Natural killer cell (primary cell): ENCODE data around the gene MTERF4. TPM values are rescaled to one million over a fixed set of nuclear protein-coding genes. Genes with fewer than 3 reads are reported as not detected.

Source experiments
- ATAC-seq, 3 donors: fragments of 150-1000 bp in 2 of 3; fragments of 200-7000 bp in 1 of 3; cut with Tn5 transposase; 1 replicate in 1 of 3; 2 replicates in 2 of 3; pipeline ENCODE4 v1.10.0; 2021; ENCODE audit warnings: mild to moderate bottlenecking in 2 of 3, moderate library complexity in 2 of 3
- DNase-seq, 2 donors: peaks; one replicate each; pipeline versions ENCODE4 v3.0.0 to v3.0.0-alpha.2; 2013 to 2021; ENCODE audit warnings: mixed read lengths in 1 of 2
- H3K27ac ChIP-seq: one replicate; pipeline ENCODE4 v1.5.1; 2013; ENCODE audit warnings: mild to moderate bottlenecking, low read length
- H3K27me3 ChIP-seq: one replicate; pipeline ENCODE4 v1.6.1; 2013; ENCODE audit warnings: low read length; ENCODE audit not compliant: control insufficient read depth, insufficient read depth
- H3K36me3 ChIP-seq: one replicate; pipeline ENCODE4 v1.6.1; 2013; ENCODE audit warnings: low read length; ENCODE audit not compliant: control insufficient read depth, insufficient read depth
- H3K4me1 ChIP-seq: one replicate; pipeline ENCODE4 v1.6.1; 2013; ENCODE audit warnings: low read length; ENCODE audit not compliant: control insufficient read depth, insufficient read depth
- H3K4me3 ChIP-seq: one replicate; pipeline ENCODE4 v1.5.1; 2013; ENCODE audit warnings: low read length
- H3K9me3 ChIP-seq: one replicate; pipeline ENCODE4 v1.6.1; 2013; ENCODE audit warnings: low read length; ENCODE audit not compliant: control insufficient read depth, insufficient read depth
- H3K27ac Mint-ChIP-seq, 2 donors: one replicate each; pipeline ENCODE4 v1.8.0; 2022; ENCODE audit warnings: mild to moderate bottlenecking in 2 of 2, mixed read lengths in 2 of 2, moderate library complexity in 1 of 2
- H3K27me3 Mint-ChIP-seq, 2 donors: one replicate each; pipeline ENCODE4 v1.8.0; 2022; ENCODE audit warnings: low read depth in 2 of 2, mixed read lengths in 2 of 2
- H3K36me3 Mint-ChIP-seq: one replicate; pipeline ENCODE4 v1.8.0; 2022; ENCODE audit warnings: mixed read lengths
- H3K4me1 Mint-ChIP-seq, 2 donors: one replicate each; pipeline ENCODE4 v1.8.0; 2022; ENCODE audit warnings: mixed read lengths in 2 of 2
- H3K4me3 Mint-ChIP-seq: one replicate; pipeline ENCODE4 v1.8.0; 2022; ENCODE audit warnings: mild to moderate bottlenecking, moderate library complexity, mixed read lengths
- H3K9me3 Mint-ChIP-seq, 2 donors: one replicate each; pipeline ENCODE4 v1.8.0; 2022; ENCODE audit warnings: mixed read lengths in 2 of 2
- CTCF ChIP-seq: fragments of 200-600 bp; IDR thresholded peaks from one replicate; pipeline ENCODE4 v1.8.0; 2022; ENCODE audit warnings: antibody characterized with exemption
- WGBS: methylation state at CpG from one replicate; pipeline ENCODE4 v1.1.7; 2013; ENCODE audit warnings: missing lambda C conversion rate; ENCODE audit not compliant: insufficient coverage; 5-methylcytosine and 5-hydroxymethylcytosine counted together
- intact Hi-C: fragments of 100-400 bp; cut with micrococcal nuclease; formaldehyde crosslinking; loops from one replicate; pipeline ENCODE4 v1.14.2; 2022
- total RNA-seq, 4 donors: library from RNA; stranded (reverse); fragments of 120-200 nt in 1 of 4; gene quantifications; one replicate each; pipeline versions ENCODE4 v1.2.3 to v1.2.4, GENCODE V29; 2013 to 2022

The MTERF4 gene
- total RNA-seq = 10 to 100 TPM; 38.9 to 45.5 (median 39.2) TPM
- 58.6 TPM for total RNA-seq (2013)

GRCh38 chr2:241102239-241102803 lies at the start of gene MTERF4:
MTERF4 (minus strand) TSS chr2:241102287; CDS start chr2:241102273, 14 bp downstream.
- peak; percentile 96 to 97 (median 96) for ATAC-seq
- H3K36me3 Mint-ChIP-seq = no peaks in the 10 kb centered on the region
- peak within 1 kb of the TSS; percentile 96 for H3K4me3 Mint-ChIP-seq

GRCh38 chr2:241150660-241151530 lies 48.8 kb upstream of the MTERF4 start:
- H3K9me3 Mint-ChIP-seq = no peaks in the 10 kb centered on the region
- intact Hi-C loops = loop anchor here (1.0 kb wide), 1 partner anchor 49 kb away; the partner anchor contains the start of gene MTERF4
- Histone ChIP-seq H3K36me3 (peaks cover 6% of the 10 kb centered on the region), H3K9me3 (no peaks in the 10 kb centered on the region), H3K27ac (no peak overlapping the region), H3K27me3 (no peaks in the 10 kb centered on the region), H3K4me1 (peaks cover 14% of the 10 kb centered on the region), H3K4me3 (peak overlapping the region; percentile 78)
- peak in 1 of 2 donors; percentile 21 for DNase-seq
- no peaks in the 10 kb centered on the region for H3K27me3 Mint-ChIP-seq
- H3K36me3 Mint-ChIP-seq = no peaks in the 10 kb centered on the region
- 15% methylated on average over 37 of the region's 37 CpGs for WGBS
- H3K27ac Mint-ChIP-seq = peak overlapping the region; percentile 89 to 90
- H3K4me1 Mint-ChIP-seq = peaks cover 34 to 42% of the 10 kb centered on the region in 2 donors
- no peak for ATAC-seq
- no peak for TF ChIP-seq CTCF
- H3K4me3 Mint-ChIP-seq = peak overlapping the region; percentile 95

More at GRCh38 chr2:241102239-241102803, at the start of gene MTERF4:
- Histone ChIP-seq H3K27me3 (no peaks in the 10 kb centered on the region), H3K4me1 (peaks cover 18% of the 10 kb centered on the region), H3K9me3 (no peaks in the 10 kb centered on the region), H3K36me3 (peaks cover 22% of the 10 kb centered on the region), H3K4me3 (peak within 1 kb of the TSS; percentile 73), H3K27ac (peak within 1 kb of the TSS; percentile 85)
- Mint-ChIP-seq H3K27ac (peak within 1 kb of the TSS; percentile 90 to 93), H3K27me3 (no peaks in the 10 kb centered on the region), H3K4me1 (peaks cover 17 to 42% of the 10 kb centered on the region in 2 donors), H3K9me3 (no peaks in the 10 kb centered on the region)
- WGBS = under 1% methylated on average over 56 of the region's 56 CpGs
- DNase-seq = peak; percentile 84 to 95
- TF ChIP-seq CTCF = no peak
- intact Hi-C loops = loop anchor here (1.0 kb wide), 1 partner anchor 48 kb away; the partner anchor contains the start of gene PPP1R7

GRCh38 chr2:241149925-241150659 lies 48.0 kb upstream of the MTERF4 start, which contains the start of gene PPP1R7:
PPP1R7 (plus strand) TSS chr2:241150467; CDS start chr2:241150496, 29 bp downstream.
- H3K9me3 Mint-ChIP-seq = no peaks in the 10 kb centered on the region
- Histone ChIP-seq H3K27me3 (no peaks in the 10 kb centered on the region), H3K9me3 (no peaks in the 10 kb centered on the region), H3K36me3 (peaks cover 6% of the 10 kb centered on the region), H3K4me3 (peak within 1 kb of the TSS; percentile 78), H3K27ac (peak within 1 kb of the TSS; percentile 6), H3K4me1 (peaks cover 14% of the 10 kb centered on the region)
- peak within 1 kb of the TSS; percentile 95 for H3K4me3 Mint-ChIP-seq
- WGBS = under 1% methylated on average over 73 of the region's 73 CpGs
- ATAC-seq (peak; percentile 83 to 89 (median 83)), DNase-seq (peak; percentile 89 to 97)
- peaks cover 34 to 42% of the 10 kb centered on the region in 2 donors for H3K4me1 Mint-ChIP-seq
- H3K27ac Mint-ChIP-seq = peak within 1 kb of the TSS; percentile 89 to 90
- no peaks in the 10 kb centered on the region for H3K36me3 Mint-ChIP-seq
- TF ChIP-seq CTCF = no peak
- no peaks in the 10 kb centered on the region for H3K27me3 Mint-ChIP-seq
- intact Hi-C loops = loop anchor here (1.0 to 5.0 kb wide), 2 partner anchors 48 to 207 kb away; partner anchors contain the start of genes FARP2 and MTERF4
